Measurements from ENCODE around the gene CFAP74. TPM values are rescaled to one million over a fixed set of nuclear protein-coding genes. Genes with fewer than 3 reads are reported as not detected.
A peak's percentile ranks its signal among the peaks of the same experiment; 100 is the strongest.

The CFAP74 gene
- total and polyA plus RNA-seq, 2 of the 13 experiments (the other 11 are each of a cell fraction or from before 2014, with no cell fraction given): 0.27 to 0.62 TPM

DNA sequence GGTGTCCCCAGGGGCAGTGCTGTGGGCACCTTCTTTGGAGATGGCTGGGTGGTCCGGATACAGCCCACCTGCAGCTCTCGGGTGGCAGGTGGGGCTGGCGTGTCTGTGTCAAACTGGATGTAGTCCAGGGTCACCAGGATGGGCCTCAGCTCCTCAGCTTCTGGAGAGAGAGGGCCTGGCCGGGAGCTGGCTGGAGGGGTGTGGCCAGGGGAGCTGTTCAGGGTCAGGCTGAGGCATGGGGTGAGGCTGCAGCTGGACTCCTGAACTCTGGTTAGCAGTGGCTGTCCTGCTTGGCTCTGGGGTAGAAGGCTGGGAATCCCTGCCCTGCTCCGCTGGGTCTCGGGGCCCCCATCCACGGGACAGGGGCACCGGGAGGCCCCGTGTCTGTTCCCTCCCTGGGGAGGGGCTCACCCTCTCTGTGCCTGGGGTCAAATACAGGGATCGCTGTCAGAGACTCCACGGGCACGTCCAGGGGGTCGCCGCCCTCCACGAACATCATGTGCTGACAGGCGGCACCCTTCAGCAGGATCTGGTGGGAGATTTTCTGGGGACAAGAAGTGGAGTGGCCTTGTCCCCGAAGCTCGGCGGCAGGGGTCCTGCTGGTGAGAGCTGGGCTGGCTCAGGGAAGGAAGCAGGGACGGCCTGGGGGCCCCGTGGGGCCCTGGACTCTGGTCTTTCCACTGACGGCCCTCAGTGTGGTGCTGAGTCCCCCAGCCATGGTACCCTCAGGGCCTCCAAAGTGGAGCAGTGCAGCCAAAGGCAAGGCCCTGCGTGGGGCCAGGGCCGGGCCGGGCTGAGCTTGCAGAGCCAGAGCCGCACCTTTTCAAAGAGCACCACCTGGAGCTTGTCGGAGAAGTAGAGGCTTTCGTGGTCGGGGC, 80.4 kb downstream of the CFAP74 start (continued):
- TF ChIP-seq, protein P1, sequence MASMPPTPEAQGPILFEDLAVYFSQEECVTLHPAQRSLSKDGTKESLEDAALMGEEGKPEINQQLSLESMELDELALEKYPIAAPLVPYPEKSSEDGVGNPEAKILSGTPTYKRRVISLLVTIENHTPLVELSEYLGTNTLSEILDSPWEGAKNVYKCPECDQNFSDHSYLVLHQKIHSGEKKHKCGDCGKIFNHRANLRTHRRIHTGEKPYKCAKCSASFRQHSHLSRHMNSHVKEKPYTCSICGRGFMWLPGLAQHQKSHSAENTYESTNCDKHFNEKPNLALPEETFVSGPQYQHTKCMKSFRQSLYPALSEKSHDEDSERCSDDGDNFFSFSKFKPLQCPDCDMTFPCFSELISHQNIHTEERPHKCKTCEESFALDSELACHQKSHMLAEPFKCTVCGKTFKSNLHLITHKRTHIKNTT (CRISPR knock-in tag; IDR thresholded peaks at IDR 0.05): no peak
- peak; percentile 16; the same call in 1 of the 2 replicates for TF ChIP-seq IRF2 (CRISPR knock-in tag; IDR thresholded peaks at IDR 0.05)
- TF ChIP-seq ZNF296 (CRISPR knock-in tag; conservative IDR thresholded peaks at IDR 0.05): no peak
- TF ChIP-seq, protein P2, sequence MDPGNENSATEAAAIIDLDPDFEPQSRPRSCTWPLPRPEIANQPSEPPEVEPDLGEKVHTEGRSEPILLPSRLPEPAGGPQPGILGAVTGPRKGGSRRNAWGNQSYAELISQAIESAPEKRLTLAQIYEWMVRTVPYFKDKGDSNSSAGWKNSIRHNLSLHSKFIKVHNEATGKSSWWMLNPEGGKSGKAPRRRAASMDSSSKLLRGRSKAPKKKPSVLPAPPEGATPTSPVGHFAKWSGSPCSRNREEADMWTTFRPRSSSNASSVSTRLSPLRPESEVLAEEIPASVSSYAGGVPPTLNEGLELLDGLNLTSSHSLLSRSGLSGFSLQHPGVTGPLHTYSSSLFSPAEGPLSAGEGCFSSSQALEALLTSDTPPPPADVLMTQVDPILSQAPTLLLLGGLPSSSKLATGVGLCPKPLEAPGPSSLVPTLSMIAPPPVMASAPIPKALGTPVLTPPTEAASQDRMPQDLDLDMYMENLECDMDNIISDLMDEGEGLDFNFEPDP (CRISPR knock-in tag; conservative IDR thresholded peaks at IDR 0.05): no peak
- no peak for TF ChIP-seq CHD2 (IDR thresholded peaks at IDR 0.05; ENCODE audit: low read depth, low read length)
- TF ChIP-seq PAX8 (CRISPR knock-in tag; IDR thresholded peaks at IDR 0.05; ENCODE audit: borderline replicate concordance): no peak
- peak; percentile 57 for TF ChIP-seq MED1 (CRISPR knock-in tag; IDR thresholded peaks at IDR 0.05)
- no peak for TF ChIP-seq ZNF619 (CRISPR knock-in tag; IDR thresholded peaks at IDR 0.05)
- no peak for TF ChIP-seq ZMYM2 (CRISPR knock-in tag; IDR thresholded peaks at IDR 0.05)
- peak; percentile 55; the same call in 1 of the 2 replicates for TF ChIP-seq ZNF543 (CRISPR knock-in tag; IDR thresholded peaks at IDR 0.05)
- no peak for TF ChIP-seq ZNF780A (CRISPR knock-in tag; IDR thresholded peaks at IDR 0.05)
- TF ChIP-seq, protein P3, sequence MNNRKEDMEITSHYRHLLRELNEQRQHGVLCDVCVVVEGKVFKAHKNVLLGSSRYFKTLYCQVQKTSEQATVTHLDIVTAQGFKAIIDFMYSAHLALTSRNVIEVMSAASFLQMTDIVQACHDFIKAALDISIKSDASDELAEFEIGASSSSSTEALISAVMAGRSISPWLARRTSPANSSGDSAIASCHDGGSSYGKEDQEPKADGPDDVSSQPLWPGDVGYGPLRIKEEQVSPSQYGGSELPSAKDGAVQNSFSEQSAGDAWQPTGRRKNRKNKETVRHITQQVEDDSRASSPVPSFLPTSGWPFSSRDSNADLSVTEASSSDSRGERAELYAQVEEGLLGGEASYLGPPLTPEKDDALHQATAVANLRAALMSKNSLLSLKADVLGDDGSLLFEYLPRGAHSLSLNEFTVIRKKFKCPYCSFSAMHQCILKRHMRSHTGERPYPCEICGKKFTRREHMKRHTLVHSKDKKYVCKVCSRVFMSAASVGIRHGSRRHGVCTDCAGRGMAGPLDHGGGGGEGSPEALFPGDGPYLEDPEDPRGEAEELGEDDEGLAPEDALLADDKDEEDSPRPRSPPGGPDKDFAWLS (CRISPR knock-in tag; IDR thresholded peaks at IDR 0.05; ENCODE audit: borderline replicate concordance): no peak
- peak; percentile 23 for TF ChIP-seq STAG1 (CRISPR knock-in tag; IDR thresholded peaks at IDR 0.05)
- TF ChIP-seq KDM3A (CRISPR knock-in tag; IDR thresholded peaks at IDR 0.05; ENCODE audit: low read depth): peak; percentile 36; the same call in 1 of the 2 replicates
- peak; percentile 75; the same call in 1 of the 2 replicates for TF ChIP-seq MEIS2 (CRISPR knock-in tag; IDR thresholded peaks at IDR 0.05)
- TF ChIP-seq ARNTL (CRISPR knock-in tag; IDR thresholded peaks at IDR 0.05): no peak
- TF ChIP-seq NR2F1 (CRISPR knock-in tag; IDR thresholded peaks at IDR 0.05): no peak; a peak in 1 of 4 replicates
- TF ChIP-seq ZEB1 (IDR thresholded peaks at IDR 0.05; ENCODE audit: insufficient replicate concordance, low read depth): no peak
- TF ChIP-seq, protein P4, sequence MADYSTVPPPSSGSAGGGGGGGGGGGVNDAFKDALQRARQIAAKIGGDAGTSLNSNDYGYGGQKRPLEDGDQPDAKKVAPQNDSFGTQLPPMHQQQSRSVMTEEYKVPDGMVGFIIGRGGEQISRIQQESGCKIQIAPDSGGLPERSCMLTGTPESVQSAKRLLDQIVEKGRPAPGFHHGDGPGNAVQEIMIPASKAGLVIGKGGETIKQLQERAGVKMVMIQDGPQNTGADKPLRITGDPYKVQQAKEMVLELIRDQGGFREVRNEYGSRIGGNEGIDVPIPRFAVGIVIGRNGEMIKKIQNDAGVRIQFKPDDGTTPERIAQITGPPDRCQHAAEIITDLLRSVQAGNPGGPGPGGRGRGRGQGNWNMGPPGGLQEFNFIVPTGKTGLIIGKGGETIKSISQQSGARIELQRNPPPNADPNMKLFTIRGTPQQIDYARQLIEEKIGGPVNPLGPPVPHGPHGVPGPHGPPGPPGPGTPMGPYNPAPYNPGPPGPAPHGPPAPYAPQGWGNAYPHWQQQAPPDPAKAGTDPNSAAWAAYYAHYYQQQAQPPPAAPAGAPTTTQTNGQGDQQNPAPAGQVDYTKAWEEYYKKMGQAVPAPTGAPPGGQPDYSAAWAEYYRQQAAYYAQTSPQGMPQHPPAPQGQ (CRISPR knock-in tag; IDR thresholded peaks at IDR 0.05; ENCODE audit: borderline replicate concordance): no peak
- TF ChIP-seq ZNF225 (CRISPR knock-in tag; IDR thresholded peaks at IDR 0.05): no peak
- TF ChIP-seq ZIK1 (CRISPR knock-in tag; IDR thresholded peaks at IDR 0.05; ENCODE audit: borderline replicate concordance, low read depth): no peak

Measured in HepG2 (cell line).